Renal cortical epithelial cell (primary cell): Measurements from ENCODE around the gene HCAR3. TPM values are rescaled to one million over a fixed set of nuclear protein-coding genes. Genes with fewer than 3 reads are reported as not detected.
"Not testable (repeated sequence)": the region's sequence is repeated elsewhere in the genome, so short reads cannot be mapped to it uniquely, and the experiment has no call there.

Source experiments
- DNase-seq: peaks from one replicate; pipeline ENCODE4 v3.0.0-alpha.2; 2011; ENCODE audit warnings: low read depth
- total RNA-seq: library from RNA; depleted of rRNA; stranded (reverse); fragments of >200 nt; gene quantifications from 2 replicates; pipeline ENCODE4 v1.2.3, GENCODE V29; 2014

Gene HCAR3
- total RNA-seq, 1 donor from 2014 or later, result not detected

GRCh38 chr12:122722387-122722786 is 5.8 kb upstream of the HCAR3 start:
- no peak for DNase-seq

- DNase-seq, result peak; percentile 39
Observed at GRCh38 chr12:122721057-122721545, 4.5 kb upstream of the HCAR3 start.

GRCh38 chr12:122715211-122715610 is 1.4 kb downstream of the HCAR3 start:
- not testable (repeated sequence) for DNase-seq

GRCh38 chr12:122713491-122714188 is 3.0 kb downstream of the HCAR3 start:
- DNase-seq, result not testable (repeated sequence)

GRCh38 chr12:122711266-122711665 is 5.3 kb downstream of the HCAR3 start:
- DNase-seq, result not testable (repeated sequence)

- DNase-seq, result not testable (repeated sequence)
Observed at GRCh38 chr12:122710341-122710740, 6.3 kb downstream of the HCAR3 start.

GRCh38 chr12:122709287-122709686 is 7.3 kb downstream of the HCAR3 start:
- DNase-seq, result not testable (repeated sequence)

GRCh38 chr12:122703841-122704240 is 12.8 kb downstream of the HCAR3 start:
- DNase-seq, result not testable (repeated sequence)

- DNase-seq, result peak; percentile 40
Observed at GRCh38 chr12:122702890-122703611, 13.6 kb downstream of the HCAR3 start, which contains the start of gene HCAR2. HCAR2 (minus strand) TSS chr12:122703357; CDS start chr12:122703283, 74 bp downstream.

- not testable (repeated sequence) for DNase-seq
Observed at GRCh38 chr12:122701481-122701880, 15.1 kb downstream of the HCAR3 start.

GRCh38 chr12:122700038-122700710 is 16.4 kb downstream of the HCAR3 start:
- not testable (repeated sequence) for DNase-seq

GRCh38 chr12:122696922-122697321 is 19.7 kb downstream of the HCAR3 start:
- DNase-seq, result not testable (repeated sequence)

GRCh38 chr12:122691566-122691965 is 25.0 kb downstream of the HCAR3 start:
- no peak for DNase-seq

- DNase-seq, result no peak
Observed at GRCh38 chr12:122688291-122688690, 28.3 kb downstream of the HCAR3 start.

- DNase-seq, result peak; percentile 19
Observed at GRCh38 chr12:122687086-122687485, 29.5 kb downstream of the HCAR3 start.

- no peak for DNase-seq
Observed at GRCh38 chr12:122686538-122686937, 30.1 kb downstream of the HCAR3 start.

- DNase-seq, result no peak
Observed at GRCh38 chr12:122684297-122684813, 32.3 kb downstream of the HCAR3 start.

GRCh38 chr12:122681814-122682213 is 34.8 kb downstream of the HCAR3 start:
- peak; percentile 79 for DNase-seq

- not testable (repeated sequence) for DNase-seq
Observed at GRCh38 chr12:122680989-122681388, 35.6 kb downstream of the HCAR3 start.

GRCh38 chr12:122676781-122677180 is 39.8 kb downstream of the HCAR3 start:
- DNase-seq, result not testable (repeated sequence)

- not testable (repeated sequence) for DNase-seq
Observed at GRCh38 chr12:122676015-122676414, 40.6 kb downstream of the HCAR3 start.

- DNase-seq, result no peak
Observed at GRCh38 chr12:122672515-122672914, 44.1 kb downstream of the HCAR3 start.
